Neural cell (in vitro differentiated cells): ENCODE results near the gene C2CD4A. TPM values are rescaled to one million over a fixed set of nuclear protein-coding genes. Genes with fewer than 3 reads are reported as not detected.

ENCODE experiments used
- H2AFZ ChIP-seq: fragments of 200-600, 300-800 bp; sonication (generic), shearing (Covaris generic); 2 replicates; pipeline ENCODE4 v1.6.0; 2014; ENCODE audit warnings: low read depth, mild to moderate bottlenecking, antibody characterized with exemption, low read length, moderate library complexity
- H3F3A ChIP-seq: fragments of 200-600 bp; shearing (Covaris generic); 2 replicates; pipeline ENCODE4 v1.6.1; 2016; ENCODE audit warnings: mild to moderate bottlenecking, moderate library complexity, mixed read lengths, antibody characterized with exemption, low read length; ENCODE audit not compliant: insufficient read depth, poor library complexity, severe bottlenecking
- H3K27ac ChIP-seq: fragments of 200-600, 300-800 bp; sonication (generic), shearing (Covaris generic); 2 replicates; pipeline ENCODE4 v1.5.1; 2014; ENCODE audit warnings: mild to moderate bottlenecking, low read length, moderate library complexity
- H3K27me3 ChIP-seq: fragments of 300-800, 200-600 bp; sonication (generic), shearing (Covaris generic); 2 replicates; pipeline ENCODE4 v1.6.0; 2014; ENCODE audit warnings: mild to moderate bottlenecking, low read depth, low read length, moderate library complexity; ENCODE audit not compliant: insufficient read depth
- H3K36me3 ChIP-seq: fragments of 300-800, 200-600 bp; sonication (generic), shearing (Covaris generic); 2 replicates; pipeline ENCODE4 v1.5.1; 2014; ENCODE audit warnings: mild to moderate bottlenecking, antibody characterized with exemption, low read length, moderate library complexity; ENCODE audit not compliant: insufficient read depth
- H3K4me2 ChIP-seq: fragments of 300-800, 200-600 bp; sonication (generic), shearing (Covaris generic); 2 replicates; pipeline ENCODE4 v1.6.0; 2014; ENCODE audit warnings: mild to moderate bottlenecking, low read length
- H3K4me3 ChIP-seq: fragments of 300-800, 200-600 bp; sonication (generic), shearing (Covaris generic); 2 replicates; pipeline ENCODE4 v1.5.1; 2014; ENCODE audit warnings: mild to moderate bottlenecking, low read length, moderate library complexity
- H3K79me2 ChIP-seq: fragments of 200-600 bp; shearing (Covaris generic); replicated peaks from 2 replicates; pipeline ENCODE4 v1.6.0; 2014; ENCODE audit warnings: mild to moderate bottlenecking, low read length, moderate library complexity; ENCODE audit not compliant: insufficient read depth
- H3K9ac ChIP-seq: fragments of 300-800, 200-600 bp; sonication (generic), shearing (Covaris generic); 2 replicates; pipeline ENCODE4 v1.6.1; 2016; ENCODE audit warnings: mild to moderate bottlenecking, low read length, mixed read lengths
- H3K9me2 ChIP-seq: fragments of 200-600 bp; shearing (Covaris generic); 2 replicates; pipeline ENCODE4 v1.6.1; 2016; ENCODE audit warnings: mild to moderate bottlenecking, low read length, mixed read lengths; ENCODE audit not compliant: insufficient read depth
- H3K9me3 ChIP-seq: fragments of 200-600, 300-800 bp; sonication (generic), shearing (Covaris generic); 2 replicates; pipeline ENCODE4 v1.6.1; 2016; ENCODE audit warnings: mild to moderate bottlenecking, mixed run types, low read length, moderate library complexity, mixed read lengths
- H4K20me1 ChIP-seq: fragments of 200-600 bp; shearing (Covaris generic); 2 replicates; pipeline ENCODE4 v1.6.1; 2016; ENCODE audit warnings: mild to moderate bottlenecking, mixed run types; ENCODE audit not compliant: insufficient read depth
- CTCF ChIP-seq: fragments of 450-650 bp; IDR thresholded peaks from 2 replicates; pipeline ENCODE4 v1.5.1; 2014; ENCODE audit warnings: antibody characterized with exemption, mild to moderate bottlenecking, moderate library complexity; ENCODE audit not compliant: poor library complexity, severe bottlenecking
- EP300 ChIP-seq: fragments of 450-650 bp; conservative IDR thresholded peaks from 2 replicates; pipeline ENCODE4 v1.6.1; 2014; ENCODE audit warnings: antibody characterized with exemption, mild to moderate bottlenecking, moderate library complexity; ENCODE audit not compliant: poor library complexity, severe bottlenecking
- EZH2 ChIP-seq: fragments of 200-600, 300-800 bp; shearing (Covaris generic), sonication (generic); IDR thresholded peaks from 2 replicates; pipeline ENCODE4 v1.6.1; 2014; ENCODE audit warnings: antibody characterized with exemption, low read length, borderline replicate concordance, mild to moderate bottlenecking; ENCODE audit not compliant: insufficient read depth, poor library complexity, severe bottlenecking
- MXI1 ChIP-seq: fragments of 450-650 bp; conservative IDR thresholded peaks from 2 replicates; pipeline ENCODE4 v1.6.1; 2014; ENCODE audit warnings: antibody characterized with exemption, mild to moderate bottlenecking; ENCODE audit not compliant: poor library complexity, severe bottlenecking
- POLR2AphosphoS5 ChIP-seq: IDR thresholded peaks from 2 replicates; pipeline ENCODE4 v1.6.1; 2012
- RAD21 ChIP-seq: fragments of 450-650 bp; conservative IDR thresholded peaks from 2 replicates; pipeline ENCODE4 v1.6.1; 2014; ENCODE audit warnings: antibody characterized with exemption, mild to moderate bottlenecking, moderate library complexity
- REST ChIP-seq: IDR thresholded peaks from 2 replicates; pipeline ENCODE4 v1.6.1; 2012; ENCODE audit warnings: borderline replicate concordance
- SMC3 ChIP-seq: fragments of 450-650 bp; conservative IDR thresholded peaks from 2 replicates; pipeline ENCODE4 v1.6.1; 2014; ENCODE audit warnings: antibody characterized with exemption, mild to moderate bottlenecking, moderate library complexity; ENCODE audit not compliant: poor library complexity
- TAF1 ChIP-seq: IDR thresholded peaks from 2 replicates; pipeline ENCODE4 v1.6.1; 2012; ENCODE audit warnings: low read depth
- polyA plus RNA-seq: library from polyadenylated mRNA; depleted of rRNA; stranded (reverse); fragments of >200 nt; gene quantifications from 2 replicates; pipeline ENCODE4 v1.2.3, GENCODE V29; 2014

C2CD4A gene
- polyA plus RNA-seq, 1 donor from 2014 or later: not detected

GRCh38 chr15:62071711-62072308, 5.0 kb downstream of the C2CD4A start:
- no peaks in the 10 kb centered on the region for H3K36me3 ChIP-seq
- H3K9me2 ChIP-seq: no peaks in the 10 kb centered on the region
- peaks cover 3% of the 10 kb centered on the region for H3F3A ChIP-seq
- no peaks in the 10 kb centered on the region for H4K20me1 ChIP-seq
- no peak overlapping the region for H3K27ac ChIP-seq
- peaks cover 37% of the 10 kb centered on the region for H3K27me3 ChIP-seq
- no peak overlapping the region for H2AFZ ChIP-seq
- H3K9ac ChIP-seq: no peak overlapping the region
- no peak overlapping the region for H3K4me3 ChIP-seq
- TF ChIP-seq RAD21: peak; percentile 59
- TF ChIP-seq REST: no peak
- no peak for TF ChIP-seq POLR2AphosphoS5
- TF ChIP-seq SMC3: peak; percentile 61
- no peak for TF ChIP-seq EP300
- TF ChIP-seq TAF1: no peak
- TF ChIP-seq CTCF: peak; percentile 69
- TF ChIP-seq EZH2: no peak
- no peak for TF ChIP-seq MXI1
- H3K4me2 ChIP-seq: no peak overlapping the region
- H3K79me2 ChIP-seq: no peaks in the 10 kb centered on the region
- H3K9me3 ChIP-seq: no peaks in the 10 kb centered on the region

DNA sequence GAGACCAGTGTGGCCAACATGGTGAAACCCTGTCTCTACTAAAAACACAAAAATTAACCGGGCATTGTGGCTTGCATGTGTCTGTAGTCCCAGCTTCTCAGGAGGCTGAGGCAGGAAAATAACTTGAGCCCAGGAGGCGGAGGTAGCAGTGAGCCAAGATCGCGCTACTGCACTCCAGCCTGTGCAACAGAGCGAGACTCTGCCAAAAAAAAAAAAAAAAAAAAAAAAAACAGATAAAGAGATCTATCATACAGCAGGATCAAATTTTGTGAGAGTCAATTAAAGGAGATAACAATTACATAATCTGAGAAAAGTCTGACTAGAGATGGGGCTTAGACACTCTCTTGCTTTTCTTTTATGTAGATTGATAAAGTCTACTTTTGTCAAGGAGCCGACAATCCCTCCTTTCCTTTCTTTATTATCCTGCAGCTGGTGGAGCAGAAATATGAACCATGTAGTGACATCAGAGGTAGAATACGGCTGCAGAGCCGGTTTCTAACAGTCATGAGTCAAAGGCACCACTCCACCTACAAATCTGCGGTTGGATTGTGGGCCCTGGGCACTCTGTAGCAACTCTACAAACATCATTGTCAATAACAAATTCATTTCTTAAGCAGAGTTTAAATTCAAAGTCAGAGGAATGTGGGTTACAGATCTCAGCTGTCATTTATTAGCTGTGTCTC, 9.0 kb downstream of the C2CD4A start:
- Histone ChIP-seq H2AFZ (no peak overlapping the region), H3K4me3 (no peak overlapping the region), H3K79me2 (no peaks in the 10 kb centered on the region), H4K20me1 (no peaks in the 10 kb centered on the region), H3K27me3 (peaks cover under 1% of the 10 kb centered on the region), H3K4me2 (no peak overlapping the region), H3K9me2 (no peaks in the 10 kb centered on the region), H3K9me3 (no peaks in the 10 kb centered on the region), H3K36me3 (no peaks in the 10 kb centered on the region), H3K9ac (no peak overlapping the region), H3F3A (no peaks in the 10 kb centered on the region), H3K27ac (no peak overlapping the region)
- TF ChIP-seq SMC3: no peak
- no peak for TF ChIP-seq MXI1
- no peak for TF ChIP-seq EZH2
- no peak for TF ChIP-seq RAD21
- no peak for TF ChIP-seq EP300
- TF ChIP-seq POLR2AphosphoS5: no peak
- TF ChIP-seq REST: no peak
- no peak for TF ChIP-seq CTCF
- no peak for TF ChIP-seq TAF1
